Sigmoid colon (tissue), 4 donors: ENCODE measurements around the gene CATSPER1.

Source experiments
- EP300 ChIP-seq, 4 donors: sonication (generic); formaldehyde crosslinking; IDR thresholded peaks; one replicate each; pipeline ENCODE4 v1.6.1; 2017; ENCODE audit warnings: antibody characterized with exemption in 4 of 4
- POLR2A ChIP-seq, 2 donors: fragments of 450-650 bp; IDR thresholded peaks; one replicate each; pipeline ENCODE4 v1.6.1; 2016; ENCODE audit warnings: antibody characterized with exemption in 2 of 2, mild to moderate bottlenecking in 2 of 2, moderate library complexity in 2 of 2
- TF ChIP-seq, protein P1 (sequence below), 4 experiments: fragments of 450-650 bp in 3 of 4; fragments of 200-600 bp in 1 of 4; IDR thresholded peaks; one replicate each; pipeline ENCODE4 v1.5.1; 2016 to 2019; ENCODE audit warnings: antibody characterized with exemption in 4 of 4, mild to moderate bottlenecking in 3 of 4, moderate library complexity in 2 of 4

- TF ChIP-seq, protein P1, sequence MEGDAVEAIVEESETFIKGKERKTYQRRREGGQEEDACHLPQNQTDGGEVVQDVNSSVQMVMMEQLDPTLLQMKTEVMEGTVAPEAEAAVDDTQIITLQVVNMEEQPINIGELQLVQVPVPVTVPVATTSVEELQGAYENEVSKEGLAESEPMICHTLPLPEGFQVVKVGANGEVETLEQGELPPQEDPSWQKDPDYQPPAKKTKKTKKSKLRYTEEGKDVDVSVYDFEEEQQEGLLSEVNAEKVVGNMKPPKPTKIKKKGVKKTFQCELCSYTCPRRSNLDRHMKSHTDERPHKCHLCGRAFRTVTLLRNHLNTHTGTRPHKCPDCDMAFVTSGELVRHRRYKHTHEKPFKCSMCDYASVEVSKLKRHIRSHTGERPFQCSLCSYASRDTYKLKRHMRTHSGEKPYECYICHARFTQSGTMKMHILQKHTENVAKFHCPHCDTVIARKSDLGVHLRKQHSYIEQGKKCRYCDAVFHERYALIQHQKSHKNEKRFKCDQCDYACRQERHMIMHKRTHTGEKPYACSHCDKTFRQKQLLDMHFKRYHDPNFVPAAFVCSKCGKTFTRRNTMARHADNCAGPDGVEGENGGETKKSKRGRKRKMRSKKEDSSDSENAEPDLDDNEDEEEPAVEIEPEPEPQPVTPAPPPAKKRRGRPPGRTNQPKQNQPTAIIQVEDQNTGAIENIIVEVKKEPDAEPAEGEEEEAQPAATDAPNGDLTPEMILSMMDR (IDR thresholded peaks at IDR 0.05) = no peak
- TF ChIP-seq EP300 (IDR thresholded peaks at IDR 0.05) = no peak
- TF ChIP-seq POLR2A (IDR thresholded peaks at IDR 0.05) = no peak
Observed at GRCh38 chr11:66055021-66055420, 28.7 kb upstream of the CATSPER1 start.
